NB4 (cell line): Measurements from ENCODE around the gene NPIPB8.
"Not testable (repeated sequence)": the region's sequence is repeated elsewhere in the genome, so short reads cannot be mapped to it uniquely, and the experiment has no call there.

Experiments used
- TF ChIP-seq, protein P1 (sequence below): IDR thresholded peaks from one replicate; pipeline ENCODE4 v1.5.1; 2012; ENCODE audit warnings: low read depth, low read length
- TF ChIP-seq, protein P2 (sequence below): IDR thresholded peaks from 2 replicates; pipeline ENCODE4 v1.6.1; 2011; ENCODE audit warnings: low read depth, low read length

DNA sequence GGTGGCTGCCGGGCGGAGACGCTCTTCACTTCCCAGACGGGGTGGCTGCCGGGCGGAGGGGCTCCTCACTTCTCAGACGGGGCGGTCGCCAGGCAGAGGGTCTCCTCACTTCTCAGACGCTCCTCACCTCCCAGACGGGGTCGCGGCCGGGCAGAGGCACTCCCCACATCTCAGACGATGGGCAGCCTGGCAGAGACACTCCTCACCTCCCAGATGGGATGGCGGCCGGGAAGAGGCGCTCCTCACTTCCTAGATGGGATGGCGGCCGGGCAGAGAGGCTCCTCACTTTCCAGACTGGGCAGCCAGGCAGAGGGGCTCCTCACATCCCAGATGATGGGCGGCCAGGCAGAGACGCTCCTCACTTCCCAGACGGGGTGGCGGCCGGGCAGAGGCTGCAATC is 28.4 kb downstream of the NPIPB8 start:
- TF ChIP-seq, protein P1, sequence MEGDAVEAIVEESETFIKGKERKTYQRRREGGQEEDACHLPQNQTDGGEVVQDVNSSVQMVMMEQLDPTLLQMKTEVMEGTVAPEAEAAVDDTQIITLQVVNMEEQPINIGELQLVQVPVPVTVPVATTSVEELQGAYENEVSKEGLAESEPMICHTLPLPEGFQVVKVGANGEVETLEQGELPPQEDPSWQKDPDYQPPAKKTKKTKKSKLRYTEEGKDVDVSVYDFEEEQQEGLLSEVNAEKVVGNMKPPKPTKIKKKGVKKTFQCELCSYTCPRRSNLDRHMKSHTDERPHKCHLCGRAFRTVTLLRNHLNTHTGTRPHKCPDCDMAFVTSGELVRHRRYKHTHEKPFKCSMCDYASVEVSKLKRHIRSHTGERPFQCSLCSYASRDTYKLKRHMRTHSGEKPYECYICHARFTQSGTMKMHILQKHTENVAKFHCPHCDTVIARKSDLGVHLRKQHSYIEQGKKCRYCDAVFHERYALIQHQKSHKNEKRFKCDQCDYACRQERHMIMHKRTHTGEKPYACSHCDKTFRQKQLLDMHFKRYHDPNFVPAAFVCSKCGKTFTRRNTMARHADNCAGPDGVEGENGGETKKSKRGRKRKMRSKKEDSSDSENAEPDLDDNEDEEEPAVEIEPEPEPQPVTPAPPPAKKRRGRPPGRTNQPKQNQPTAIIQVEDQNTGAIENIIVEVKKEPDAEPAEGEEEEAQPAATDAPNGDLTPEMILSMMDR: not testable (repeated sequence)
- TF ChIP-seq, protein P2, sequence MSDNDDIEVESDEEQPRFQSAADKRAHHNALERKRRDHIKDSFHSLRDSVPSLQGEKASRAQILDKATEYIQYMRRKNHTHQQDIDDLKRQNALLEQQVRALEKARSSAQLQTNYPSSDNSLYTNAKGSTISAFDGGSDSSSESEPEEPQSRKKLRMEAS: not testable (repeated sequence)
